ENCODE results near the gene CNTN2.

The CNTN2 gene

DNA sequence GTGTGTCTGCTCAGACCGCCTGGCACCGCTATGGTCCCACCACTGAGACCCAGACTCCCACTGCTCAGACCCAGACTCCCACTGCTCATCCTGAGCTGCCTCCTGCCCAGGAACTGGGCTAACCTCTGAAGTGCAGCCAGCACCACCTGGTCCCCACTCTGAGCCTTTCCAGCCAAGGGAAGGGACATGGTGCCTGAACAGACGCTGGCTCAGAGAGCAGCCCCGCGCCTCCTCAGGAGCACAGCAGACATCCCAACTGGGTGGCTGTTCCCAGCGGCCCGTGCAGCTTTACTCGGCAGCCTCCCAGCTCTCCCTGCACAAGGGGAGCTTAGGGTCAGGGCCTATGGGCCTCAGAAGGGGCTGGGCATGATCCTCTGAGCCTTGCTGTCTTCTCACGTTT is 27.8 kb upstream of the CNTN2 start:
- no peaks in the 10 kb centered on the region for H3K9me3 Mint-ChIP-seq (ENCODE audit: low read depth)
- H3K36me3 Mint-ChIP-seq = no peaks in the 10 kb centered on the region
- no peak overlapping the region for H3K27ac Mint-ChIP-seq
- no peaks in the 10 kb centered on the region for H3K27me3 Mint-ChIP-seq
- H3K4me3 Mint-ChIP-seq = no peak overlapping the region
- no peaks in the 10 kb centered on the region for H3K4me1 Mint-ChIP-seq (ENCODE audit: low read depth)

DNA sequence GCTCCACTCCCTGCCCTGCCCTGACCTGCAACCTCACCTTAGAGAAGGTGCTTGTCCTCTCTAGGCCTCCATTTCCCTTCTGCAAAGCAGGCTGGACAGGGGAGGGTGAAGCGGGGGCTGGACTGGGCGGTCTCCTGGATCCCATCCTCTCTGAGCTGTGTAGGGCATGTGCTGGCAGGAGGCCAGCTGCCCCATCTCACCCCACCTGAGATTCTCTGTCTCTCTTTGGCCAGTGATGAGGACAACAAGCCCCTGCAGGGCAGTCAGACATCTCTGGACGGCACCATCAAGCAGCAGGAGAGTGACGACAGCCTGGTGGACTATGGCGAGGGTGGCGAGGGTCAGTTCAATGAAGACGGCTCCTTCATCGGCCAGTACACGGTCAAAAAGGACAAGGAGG is 26.9 kb upstream of the CNTN2 start:
- H3K9me3 Mint-ChIP-seq (ENCODE audit: low read depth) = no peaks in the 10 kb centered on the region
- no peak overlapping the region for H3K27ac Mint-ChIP-seq
- H3K36me3 Mint-ChIP-seq = no peaks in the 10 kb centered on the region
- no peaks in the 10 kb centered on the region for H3K27me3 Mint-ChIP-seq
- H3K4me1 Mint-ChIP-seq (ENCODE audit: low read depth) = no peaks in the 10 kb centered on the region
- H3K4me3 Mint-ChIP-seq = no peak overlapping the region

DNA sequence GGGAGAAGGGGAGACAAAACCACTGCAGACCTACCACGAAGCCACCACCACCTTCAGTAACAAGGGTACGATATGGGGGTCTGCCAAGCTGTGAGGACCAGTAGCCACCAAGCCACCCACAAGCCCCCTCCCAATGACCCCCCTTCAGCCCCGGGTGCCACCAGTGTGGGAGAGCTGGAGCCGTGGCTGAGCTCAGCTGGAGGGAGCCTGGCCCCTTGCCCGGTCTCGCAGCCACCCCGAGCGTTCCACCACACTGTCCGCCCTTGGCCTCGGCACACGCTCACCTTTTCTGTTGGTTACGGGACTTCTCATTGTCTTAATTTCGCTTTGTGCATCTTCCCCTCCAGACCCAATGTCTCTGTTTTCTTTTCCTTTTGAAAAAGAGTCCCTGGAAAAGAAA is 26.4 kb upstream of the CNTN2 start:
- no peaks in the 10 kb centered on the region for H3K4me1 Mint-ChIP-seq (ENCODE audit: low read depth)
- H3K9me3 Mint-ChIP-seq (ENCODE audit: low read depth) = no peaks in the 10 kb centered on the region
- no peak overlapping the region for H3K27ac Mint-ChIP-seq
- no peaks in the 10 kb centered on the region for H3K36me3 Mint-ChIP-seq
- no peak overlapping the region for H3K4me3 Mint-ChIP-seq
- no peaks in the 10 kb centered on the region for H3K27me3 Mint-ChIP-seq

DNA sequence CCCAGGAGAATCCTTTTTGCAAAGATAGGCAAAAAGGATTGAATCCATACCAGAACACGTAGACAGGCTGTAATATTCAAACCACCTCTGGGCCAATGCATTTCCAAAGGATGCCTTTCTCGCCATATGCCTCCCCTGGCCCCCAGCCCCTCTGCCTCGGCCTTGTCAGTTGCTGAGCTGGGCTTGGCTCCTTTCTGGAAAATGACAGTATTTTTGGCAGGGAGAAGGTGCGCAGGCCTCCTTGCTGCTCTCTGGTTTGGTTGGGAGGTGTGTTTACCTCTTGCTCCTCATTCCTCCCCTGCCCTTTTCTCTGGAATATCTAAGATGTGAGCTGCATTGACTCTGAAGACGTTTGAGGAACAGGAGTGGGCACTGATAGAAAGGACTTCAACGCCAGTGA is 26.0 kb upstream of the CNTN2 start:
- no peaks in the 10 kb centered on the region for H3K9me3 Mint-ChIP-seq (ENCODE audit: low read depth)
- no peak overlapping the region for H3K27ac Mint-ChIP-seq
- H3K27me3 Mint-ChIP-seq = no peaks in the 10 kb centered on the region

DNA sequence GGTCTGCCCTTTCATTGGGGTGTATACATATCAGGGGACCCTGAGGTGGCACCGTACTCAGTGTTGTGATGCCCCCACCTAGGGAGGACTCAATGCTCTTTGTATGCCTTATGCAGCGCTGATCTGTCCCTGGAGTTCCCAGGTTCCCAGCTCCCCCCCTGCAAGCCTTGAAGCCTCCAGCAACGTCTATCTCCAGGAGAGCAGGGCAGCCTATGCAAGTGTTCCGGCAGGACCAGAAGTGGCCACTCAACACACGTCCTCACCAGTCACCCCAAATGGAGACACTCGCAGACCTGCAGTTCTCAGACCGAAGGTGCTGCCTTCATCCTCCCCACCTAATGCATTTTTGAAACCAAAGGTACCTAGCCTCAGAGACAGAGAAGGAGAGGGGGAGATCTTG is 25.2 kb upstream of the CNTN2 start:
- Mint-ChIP-seq H3K27ac (no peak overlapping the region), H3K4me3 (no peak overlapping the region), H3K27me3 (no peaks in the 10 kb centered on the region), H3K36me3 (no peaks in the 10 kb centered on the region), H3K4me1 (ENCODE audit: low read depth) (no peaks in the 10 kb centered on the region), H3K9me3 (ENCODE audit: low read depth) (no peaks in the 10 kb centered on the region)

More for the DNA sequence above, 26.0 kb upstream of the CNTN2 start:
- H3K4me3 Mint-ChIP-seq = no peak overlapping the region
- H3K4me1 Mint-ChIP-seq (ENCODE audit: low read depth) = no peaks in the 10 kb centered on the region
- no peaks in the 10 kb centered on the region for H3K36me3 Mint-ChIP-seq

DNA sequence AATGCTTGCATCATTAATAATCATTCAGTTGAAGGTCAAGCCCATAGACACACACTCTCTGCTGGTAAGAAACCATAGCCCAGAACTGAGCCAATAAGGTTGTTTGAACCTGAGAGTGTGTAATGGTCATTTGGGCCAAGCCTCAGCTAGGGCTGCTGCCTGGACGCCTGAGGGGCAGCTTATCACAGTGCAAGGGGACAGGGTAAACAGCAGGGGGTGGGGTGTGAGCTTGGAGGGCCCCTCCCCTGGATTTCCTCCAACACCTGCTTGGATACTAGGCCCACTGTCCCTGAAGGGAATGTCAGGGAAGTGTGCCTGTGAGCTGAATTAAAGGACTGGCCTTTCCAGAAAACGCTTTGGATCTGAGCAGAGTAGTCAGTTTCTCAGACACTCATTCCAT is 24.6 kb upstream of the CNTN2 start:
- Mint-ChIP-seq H3K27ac (no peak overlapping the region), H3K4me1 (ENCODE audit: low read depth) (no peaks in the 10 kb centered on the region), H3K4me3 (no peak overlapping the region), H3K27me3 (no peaks in the 10 kb centered on the region), H3K9me3 (ENCODE audit: low read depth) (no peaks in the 10 kb centered on the region), H3K36me3 (no peaks in the 10 kb centered on the region)

DNA sequence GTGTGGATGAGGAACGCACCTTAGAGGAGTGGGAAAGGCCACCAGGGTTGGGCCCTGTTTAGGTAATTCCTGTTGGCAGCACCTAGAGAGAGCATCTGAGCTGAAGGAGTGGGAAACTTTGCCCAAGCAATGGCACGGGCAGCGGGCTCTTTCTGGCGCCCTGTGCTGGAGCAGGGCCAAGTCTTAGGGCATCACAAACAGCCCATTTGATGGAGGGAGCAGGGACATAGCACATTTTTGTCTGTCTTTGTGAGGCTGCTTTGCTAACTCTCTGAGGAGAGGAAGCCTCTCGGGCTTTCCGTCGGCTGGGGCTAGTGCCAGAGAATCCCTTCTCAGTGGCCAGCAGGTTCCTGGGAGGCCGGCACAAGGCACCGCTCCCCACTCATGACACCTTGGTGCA is 22.5 kb upstream of the CNTN2 start:
- Mint-ChIP-seq H3K27me3 (no peaks in the 10 kb centered on the region), H3K36me3 (no peaks in the 10 kb centered on the region), H3K9me3 (ENCODE audit: low read depth) (no peaks in the 10 kb centered on the region), H3K4me1 (ENCODE audit: low read depth) (no peaks in the 10 kb centered on the region), H3K4me3 (no peak overlapping the region), H3K27ac (no peak overlapping the region)

DNA sequence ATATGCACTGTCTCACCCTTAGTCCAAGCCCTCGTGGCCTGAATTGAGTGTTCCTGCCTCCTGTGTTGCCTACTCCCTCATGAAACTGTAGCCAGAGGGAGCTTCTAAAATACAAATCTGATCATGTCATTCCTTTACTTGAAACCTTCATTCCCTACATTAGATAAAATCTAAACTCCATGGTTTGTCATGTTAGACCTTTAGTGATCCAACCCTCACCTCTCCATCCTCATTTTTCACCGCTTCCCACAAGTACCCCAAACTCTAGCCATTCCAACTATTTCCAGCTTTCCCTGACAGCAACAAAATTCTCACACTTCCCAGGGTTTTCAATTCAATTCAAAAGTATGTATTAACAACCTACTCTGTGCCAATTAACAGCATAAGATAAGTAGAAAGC is 18.3 kb upstream of the CNTN2 start:
- Mint-ChIP-seq H3K9me3 (ENCODE audit: low read depth) (no peaks in the 10 kb centered on the region), H3K36me3 (no peaks in the 10 kb centered on the region), H3K27ac (no peak overlapping the region), H3K4me1 (ENCODE audit: low read depth) (peaks cover 2% of the 10 kb centered on the region), H3K4me3 (no peak overlapping the region), H3K27me3 (no peaks in the 10 kb centered on the region)

DNA sequence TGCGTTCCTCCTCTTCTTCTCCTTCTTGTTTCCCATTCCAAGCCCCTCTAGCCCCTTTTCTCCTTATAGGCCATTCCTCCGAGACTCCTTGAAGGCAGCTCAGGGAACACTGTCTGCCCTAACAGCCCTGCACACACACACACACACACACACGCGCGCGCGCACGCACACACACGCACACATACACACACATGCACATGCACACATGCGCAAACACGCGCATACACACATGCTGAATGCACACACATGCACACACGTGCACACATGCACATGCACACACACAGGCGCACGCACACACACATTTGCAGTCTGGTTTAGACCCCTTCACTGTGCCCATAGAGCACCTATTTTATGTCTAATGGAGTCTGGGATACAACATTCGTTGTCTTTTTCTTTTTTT is 17.8 kb upstream of the CNTN2 start:
- H3K36me3 Mint-ChIP-seq = no peaks in the 10 kb centered on the region
- H3K9me3 Mint-ChIP-seq (ENCODE audit: low read depth) = no peaks in the 10 kb centered on the region
- H3K27ac Mint-ChIP-seq = no peak overlapping the region
- no peak overlapping the region for H3K4me3 Mint-ChIP-seq
- no peaks in the 10 kb centered on the region for H3K27me3 Mint-ChIP-seq
- peaks cover 2% of the 10 kb centered on the region for H3K4me1 Mint-ChIP-seq (ENCODE audit: low read depth)

DNA sequence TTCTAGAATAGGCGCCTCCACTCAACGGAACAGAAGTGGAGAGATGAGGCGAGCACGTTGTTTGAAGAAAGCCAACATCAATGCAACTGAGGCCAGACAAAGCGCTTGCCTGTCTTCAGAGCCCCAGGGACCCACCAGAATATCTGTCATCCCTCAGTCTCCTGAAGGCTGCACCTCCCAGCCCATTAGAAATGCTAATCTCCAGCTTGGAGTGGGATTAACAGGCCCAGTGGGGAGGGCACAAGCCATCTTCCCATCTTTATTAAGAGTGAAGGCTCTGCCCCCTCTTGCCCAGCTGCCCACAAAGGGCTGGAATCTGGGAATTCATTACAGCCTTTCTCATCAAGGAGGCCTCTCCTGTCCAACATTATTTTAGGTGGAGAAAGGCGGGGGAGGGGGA is 16.8 kb upstream of the CNTN2 start:
- Mint-ChIP-seq H3K9me3 (ENCODE audit: low read depth) (no peaks in the 10 kb centered on the region), H3K27ac (no peak overlapping the region), H3K27me3 (no peaks in the 10 kb centered on the region), H3K4me1 (ENCODE audit: low read depth) (peaks cover 2% of the 10 kb centered on the region), H3K36me3 (no peaks in the 10 kb centered on the region), H3K4me3 (no peak overlapping the region)

DNA sequence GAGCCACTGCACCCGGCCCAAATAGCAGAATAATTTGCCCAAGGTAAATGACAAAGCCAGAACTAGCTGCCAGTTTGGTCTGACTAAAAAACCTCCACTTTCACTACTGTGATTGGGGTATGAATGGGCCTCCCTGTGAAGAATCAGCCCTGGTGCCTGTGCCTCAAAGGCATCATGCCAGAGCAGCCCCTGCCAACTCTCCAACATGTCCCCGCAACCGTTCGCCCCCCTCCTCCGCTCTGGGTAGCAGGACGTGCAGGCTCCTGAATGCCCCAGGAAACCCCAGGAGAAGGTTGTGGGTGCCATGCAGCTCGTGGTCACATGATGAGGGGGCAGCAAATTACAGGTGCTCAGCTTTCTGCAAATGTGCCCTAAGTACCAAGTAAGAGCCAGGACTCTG is 14.6 kb upstream of the CNTN2 start:
- H3K4me1 Mint-ChIP-seq (ENCODE audit: low read depth) = peaks cover 2% of the 10 kb centered on the region
- H3K9me3 Mint-ChIP-seq (ENCODE audit: low read depth) = no peaks in the 10 kb centered on the region
- H3K27me3 Mint-ChIP-seq = no peaks in the 10 kb centered on the region
- no peak overlapping the region for H3K4me3 Mint-ChIP-seq
- no peak overlapping the region for H3K27ac Mint-ChIP-seq
- H3K36me3 Mint-ChIP-seq = no peaks in the 10 kb centered on the region

DNA sequence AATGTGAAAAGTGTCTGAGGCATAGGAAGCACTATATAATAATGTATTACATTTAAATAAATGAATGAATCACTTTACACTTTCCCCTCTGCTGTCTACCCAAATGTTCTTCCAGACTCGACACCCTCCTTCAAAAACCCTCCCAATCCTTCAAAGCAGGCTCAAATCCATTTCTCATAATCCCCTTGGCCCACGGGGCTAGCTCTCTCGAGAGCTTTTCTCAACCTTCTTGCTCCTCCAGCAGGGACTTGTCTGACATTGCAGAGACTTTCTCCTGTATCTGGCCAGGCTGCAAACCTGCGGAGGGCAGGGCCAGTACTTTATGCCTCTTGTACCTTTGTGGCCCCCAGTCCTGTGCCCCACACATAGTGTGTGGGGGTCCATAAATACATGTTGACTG is 14.1 kb upstream of the CNTN2 start:
- H3K36me3 Mint-ChIP-seq = no peaks in the 10 kb centered on the region
- no peaks in the 10 kb centered on the region for H3K27me3 Mint-ChIP-seq
- no peak overlapping the region for H3K27ac Mint-ChIP-seq
- no peaks in the 10 kb centered on the region for H3K9me3 Mint-ChIP-seq (ENCODE audit: low read depth)
- peaks cover 2% of the 10 kb centered on the region for H3K4me1 Mint-ChIP-seq (ENCODE audit: low read depth)
- no peak overlapping the region for H3K4me3 Mint-ChIP-seq

DNA sequence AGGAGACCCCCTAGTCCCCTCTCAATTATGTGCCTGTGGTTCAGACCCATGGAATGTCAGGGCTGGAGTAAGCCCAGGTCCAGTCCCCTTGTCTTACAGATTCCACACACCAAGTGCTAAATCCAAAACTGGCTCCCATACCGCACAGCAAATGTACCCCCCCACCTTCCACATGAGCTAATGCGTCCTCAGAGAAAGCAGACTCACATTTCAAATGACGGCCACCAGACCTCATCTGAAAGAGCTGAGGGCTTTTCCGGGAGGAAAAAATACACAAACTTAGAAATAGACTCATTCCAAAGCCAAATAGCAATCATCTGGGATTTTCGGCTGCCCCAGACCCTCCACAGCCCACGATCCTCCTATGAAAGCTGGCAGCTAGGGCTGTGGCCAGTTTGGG is 12.8 kb upstream of the CNTN2 start:
- Mint-ChIP-seq H3K36me3 (no peaks in the 10 kb centered on the region), H3K9me3 (ENCODE audit: low read depth) (peaks cover under 1% of the 10 kb centered on the region), H3K27me3 (no peaks in the 10 kb centered on the region), H3K4me1 (ENCODE audit: low read depth) (peaks cover 2% of the 10 kb centered on the region), H3K27ac (no peak overlapping the region), H3K4me3 (no peak overlapping the region)

DNA sequence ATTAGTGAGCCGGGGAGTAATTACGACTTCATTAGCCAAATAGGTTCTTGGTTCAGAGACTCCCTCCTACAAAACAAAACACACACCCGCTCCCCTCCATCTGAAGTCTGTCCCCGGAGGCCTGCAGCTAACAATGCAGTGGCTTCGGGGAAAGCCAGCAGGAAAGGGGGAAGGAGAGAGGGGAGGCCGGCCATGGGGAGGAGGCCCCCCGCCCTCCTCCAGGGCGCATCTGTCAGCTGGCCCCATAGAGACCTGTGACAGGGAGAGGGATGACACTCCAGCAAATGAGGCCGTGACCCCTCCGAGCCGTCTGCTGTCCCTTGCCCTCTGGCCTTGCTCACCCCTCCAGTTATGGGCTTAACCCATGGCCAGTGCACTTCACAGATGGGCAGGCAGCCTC is 12.1 kb upstream of the CNTN2 start:
- Mint-ChIP-seq H3K36me3 (no peaks in the 10 kb centered on the region), H3K27me3 (no peaks in the 10 kb centered on the region), H3K4me3 (no peak overlapping the region), H3K9me3 (ENCODE audit: low read depth) (peaks cover 6% of the 10 kb centered on the region), H3K27ac (no peak overlapping the region), H3K4me1 (ENCODE audit: low read depth) (peaks cover 2% of the 10 kb centered on the region)

DNA sequence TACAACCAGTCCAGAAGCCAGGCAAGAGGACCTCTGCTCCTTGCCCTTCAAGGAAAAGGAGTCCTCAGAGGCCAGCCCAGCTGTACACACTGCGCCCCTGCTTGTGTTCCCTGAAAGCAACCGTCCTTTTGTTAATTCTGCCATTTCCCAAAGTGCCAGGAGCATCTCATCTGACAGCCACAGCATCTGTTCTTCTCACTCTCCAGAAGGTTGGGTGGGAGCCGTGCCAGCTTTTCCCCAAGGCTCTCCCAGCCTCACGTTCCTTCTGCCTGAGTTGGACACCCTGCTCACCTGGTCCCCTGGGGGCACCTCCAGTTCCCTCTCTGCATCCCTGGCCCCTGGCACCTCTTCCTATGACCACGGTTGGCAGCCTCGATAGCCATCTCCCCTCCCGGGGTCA is 10.5 kb upstream of the CNTN2 start:
- Mint-ChIP-seq H3K9me3 (ENCODE audit: low read depth) (peaks cover 6% of the 10 kb centered on the region), H3K27ac (no peak overlapping the region), H3K36me3 (no peaks in the 10 kb centered on the region), H3K4me1 (ENCODE audit: low read depth) (no peaks in the 10 kb centered on the region), H3K4me3 (no peak overlapping the region), H3K27me3 (no peaks in the 10 kb centered on the region)

DNA sequence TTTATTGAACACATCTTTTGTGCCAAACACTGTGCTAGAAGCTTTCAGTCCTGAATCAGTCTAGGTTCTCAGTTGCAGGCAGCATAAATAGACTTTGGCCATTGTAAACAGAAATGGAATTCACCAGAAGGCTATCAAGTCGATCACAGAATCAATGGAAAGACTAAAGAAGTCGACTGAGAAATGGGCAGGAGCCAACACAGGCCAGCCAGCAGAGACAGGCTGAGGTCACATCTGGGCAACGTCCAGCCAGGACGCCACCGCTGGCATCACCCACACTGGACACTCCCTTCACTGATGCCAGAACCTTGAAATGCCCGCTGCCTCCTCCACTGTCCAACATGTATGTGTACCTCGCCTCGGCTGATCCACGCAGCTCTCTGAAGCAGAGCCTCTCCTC is 5.5 kb upstream of the CNTN2 start:
- H3K27ac Mint-ChIP-seq = no peak overlapping the region
- H3K36me3 Mint-ChIP-seq = no peaks in the 10 kb centered on the region
- H3K27me3 Mint-ChIP-seq = no peaks in the 10 kb centered on the region
- H3K4me3 Mint-ChIP-seq = no peak overlapping the region
- H3K9me3 Mint-ChIP-seq (ENCODE audit: low read depth) = peaks cover 6% of the 10 kb centered on the region
- H3K4me1 Mint-ChIP-seq (ENCODE audit: low read depth) = no peaks in the 10 kb centered on the region

Measured in activated naive CD8-positive, alpha-beta T cell (primary cell).